ENCODE results near the gene CPT1C.

DNA sequence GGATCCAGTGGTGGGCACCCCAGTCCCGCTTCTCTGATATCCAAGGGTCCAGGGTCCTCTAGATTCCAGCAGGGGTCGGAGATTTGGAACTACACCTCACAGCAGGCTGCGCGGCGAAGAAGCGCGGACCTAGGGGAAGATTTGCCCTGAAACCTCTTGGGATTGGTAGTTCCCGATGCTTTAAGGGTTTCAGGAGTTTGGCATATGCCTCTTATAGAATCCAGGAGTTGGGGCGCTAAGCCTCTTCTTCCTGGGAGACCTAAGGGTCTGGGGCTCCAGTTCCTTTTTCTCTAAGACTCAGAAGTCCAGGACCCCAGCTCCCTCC, 24.8 kb upstream of the CPT1C start:
- TF ChIP-seq POLR2AphosphoS5 (IDR thresholded peaks at IDR 0.05; ENCODE audit: low read depth, low read length) (no peak), POLR2A (IDR thresholded peaks at IDR 0.05; ENCODE audit: low read depth, low read length) (no peak)
